ENCODE results near the gene HTT.

DNA sequence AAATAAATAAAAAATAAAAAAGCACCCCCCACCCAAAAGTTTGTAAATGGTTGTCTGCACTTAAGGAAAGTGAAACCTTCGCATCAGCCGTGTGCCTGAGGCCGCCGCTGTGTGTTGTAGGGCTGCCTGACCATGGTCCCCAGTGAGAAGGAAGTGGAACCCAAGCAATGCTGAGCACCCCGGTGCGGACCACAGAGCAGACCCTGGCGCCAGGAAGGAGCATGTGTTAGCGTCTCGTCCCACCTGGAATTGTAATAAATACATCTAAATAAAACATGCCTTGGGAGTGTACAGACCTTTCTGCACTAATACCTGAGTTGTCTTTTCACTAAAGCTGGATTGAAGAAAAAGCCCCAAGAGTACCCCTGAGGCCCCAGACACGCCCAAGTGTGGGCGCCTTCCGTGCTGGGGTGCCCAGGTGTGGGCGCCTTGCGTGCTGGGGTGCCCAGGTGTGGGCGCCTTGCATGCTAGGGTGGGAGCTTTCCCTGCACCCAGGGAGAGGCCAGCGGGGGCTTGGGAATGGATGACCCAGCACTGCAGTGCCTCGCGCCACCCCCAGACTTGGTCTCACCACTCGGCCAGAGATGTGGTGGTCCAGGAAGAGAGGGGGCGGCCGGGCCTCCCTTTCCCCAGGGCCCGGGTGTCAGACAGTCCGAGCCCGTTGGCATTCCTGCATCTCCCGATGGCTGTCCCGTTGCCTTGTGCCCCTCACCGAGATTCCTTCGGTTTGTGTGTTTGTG, 33.9 kb upstream of the HTT start:
- TF ChIP-seq, protein P1, sequence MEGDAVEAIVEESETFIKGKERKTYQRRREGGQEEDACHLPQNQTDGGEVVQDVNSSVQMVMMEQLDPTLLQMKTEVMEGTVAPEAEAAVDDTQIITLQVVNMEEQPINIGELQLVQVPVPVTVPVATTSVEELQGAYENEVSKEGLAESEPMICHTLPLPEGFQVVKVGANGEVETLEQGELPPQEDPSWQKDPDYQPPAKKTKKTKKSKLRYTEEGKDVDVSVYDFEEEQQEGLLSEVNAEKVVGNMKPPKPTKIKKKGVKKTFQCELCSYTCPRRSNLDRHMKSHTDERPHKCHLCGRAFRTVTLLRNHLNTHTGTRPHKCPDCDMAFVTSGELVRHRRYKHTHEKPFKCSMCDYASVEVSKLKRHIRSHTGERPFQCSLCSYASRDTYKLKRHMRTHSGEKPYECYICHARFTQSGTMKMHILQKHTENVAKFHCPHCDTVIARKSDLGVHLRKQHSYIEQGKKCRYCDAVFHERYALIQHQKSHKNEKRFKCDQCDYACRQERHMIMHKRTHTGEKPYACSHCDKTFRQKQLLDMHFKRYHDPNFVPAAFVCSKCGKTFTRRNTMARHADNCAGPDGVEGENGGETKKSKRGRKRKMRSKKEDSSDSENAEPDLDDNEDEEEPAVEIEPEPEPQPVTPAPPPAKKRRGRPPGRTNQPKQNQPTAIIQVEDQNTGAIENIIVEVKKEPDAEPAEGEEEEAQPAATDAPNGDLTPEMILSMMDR (IDR thresholded peaks at IDR 0.05) = no peak
- TF ChIP-seq EP300 (IDR thresholded peaks at IDR 0.05) = no peak
